ENCODE data around the gene TYW5. TPM values are rescaled to one million over a fixed set of nuclear protein-coding genes. Genes with fewer than 3 reads are reported as not detected.

Gene TYW5
- total and polyA plus RNA-seq, 2 of the 13 experiments (the other 11 are each of a cell fraction or from before 2014, with no cell fraction given), result 8.3 to 14.6 TPM

DNA sequence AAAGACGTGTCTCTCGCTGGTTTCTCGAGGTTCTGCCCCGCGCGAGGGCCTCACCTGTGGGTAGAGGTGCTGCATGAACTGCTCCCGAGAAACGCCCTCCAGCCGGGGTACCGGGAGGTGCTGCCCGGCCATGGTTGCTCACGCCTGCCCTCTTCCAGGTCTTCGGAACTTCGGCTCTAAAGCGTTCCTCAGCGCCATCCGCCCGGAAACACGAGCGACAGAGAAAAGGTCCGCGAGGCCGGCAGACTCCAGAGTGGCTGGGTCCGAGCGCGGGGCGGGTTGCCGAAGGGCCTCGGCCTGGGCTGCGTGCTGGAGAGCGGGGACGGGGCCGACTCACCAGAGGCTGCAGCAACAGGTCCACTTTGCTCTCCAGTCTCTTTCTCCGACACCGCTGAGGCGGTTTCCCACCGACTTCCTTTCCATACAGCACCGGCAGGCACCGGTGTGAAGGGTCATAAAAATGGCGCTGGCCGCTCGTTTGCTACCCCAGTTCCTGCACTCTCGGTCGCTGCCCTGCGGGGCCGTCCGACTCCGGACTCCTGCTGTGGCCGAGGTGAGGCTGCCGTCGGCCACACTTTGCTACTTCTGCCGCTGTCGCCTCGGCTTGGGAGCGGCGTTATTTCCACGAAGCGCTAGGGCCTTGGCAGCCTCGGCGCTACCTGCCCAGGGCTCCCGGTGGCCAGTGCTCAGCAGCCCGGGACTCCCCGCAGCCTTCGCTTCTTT is at the start of gene TYW5, which contains the start of gene MAIP1 (continued):
- TF ChIP-seq, protein P1, sequence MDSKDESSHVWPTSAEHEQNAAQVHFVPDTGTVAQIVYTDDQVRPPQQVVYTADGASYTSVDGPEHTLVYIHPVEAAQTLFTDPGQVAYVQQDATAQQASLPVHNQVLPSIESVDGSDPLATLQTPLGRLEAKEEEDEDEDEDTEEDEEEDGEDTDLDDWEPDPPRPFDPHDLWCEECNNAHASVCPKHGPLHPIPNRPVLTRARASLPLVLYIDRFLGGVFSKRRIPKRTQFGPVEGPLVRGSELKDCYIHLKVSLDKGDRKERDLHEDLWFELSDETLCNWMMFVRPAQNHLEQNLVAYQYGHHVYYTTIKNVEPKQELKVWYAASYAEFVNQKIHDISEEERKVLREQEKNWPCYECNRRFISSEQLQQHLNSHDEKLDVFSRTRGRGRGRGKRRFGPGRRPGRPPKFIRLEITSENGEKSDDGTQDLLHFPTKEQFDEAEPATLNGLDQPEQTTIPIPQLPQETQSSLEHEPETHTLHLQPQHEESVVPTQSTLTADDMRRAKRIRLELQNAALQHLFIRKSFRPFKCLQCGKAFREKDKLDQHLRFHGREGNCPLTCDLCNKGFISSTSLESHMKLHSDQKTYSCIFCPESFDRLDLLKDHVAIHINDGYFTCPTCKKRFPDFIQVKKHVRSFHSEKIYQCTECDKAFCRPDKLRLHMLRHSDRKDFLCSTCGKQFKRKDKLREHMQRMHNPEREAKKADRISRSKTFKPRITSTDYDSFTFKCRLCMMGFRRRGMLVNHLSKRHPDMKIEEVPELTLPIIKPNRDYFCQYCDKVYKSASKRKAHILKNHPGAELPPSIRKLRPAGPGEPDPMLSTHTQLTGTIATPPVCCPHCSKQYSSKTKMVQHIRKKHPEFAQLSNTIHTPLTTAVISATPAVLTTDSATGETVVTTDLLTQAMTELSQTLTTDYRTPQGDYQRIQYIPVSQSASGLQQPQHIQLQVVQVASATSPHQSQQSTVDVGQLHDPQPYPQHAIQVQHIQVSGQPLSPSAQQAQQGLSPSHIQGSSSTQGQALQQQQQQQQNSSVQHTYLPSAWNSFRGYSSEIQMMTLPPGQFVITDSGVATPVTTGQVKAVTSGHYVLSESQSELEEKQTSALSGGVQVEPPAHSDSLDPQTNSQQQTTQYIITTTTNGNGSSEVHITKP (CRISPR knock-in tag; IDR thresholded peaks at IDR 0.05; ENCODE audit: low read depth), result peak; percentile 85
- TF ChIP-seq ZNF549 (CRISPR knock-in tag; IDR thresholded peaks at IDR 0.05) (no peak), SCMH1 (CRISPR knock-in tag; IDR thresholded peaks at IDR 0.05; ENCODE audit: borderline replicate concordance) (no peak), GPN1 (CRISPR knock-in tag; IDR thresholded peaks at IDR 0.05; ENCODE audit: borderline replicate concordance) (peak; percentile 76; the same call in 1 of the 2 replicates), NPAS2 (CRISPR knock-in tag; IDR thresholded peaks at IDR 0.05; ENCODE audit: borderline replicate concordance) (no peak), ZNF333 (CRISPR knock-in tag; IDR thresholded peaks at IDR 0.05; ENCODE audit: borderline replicate concordance) (peak; percentile 97), SOX6 (IDR thresholded peaks at IDR 0.05) (no peak), SOX6 (CRISPR knock-in tag; IDR thresholded peaks at IDR 0.05) (peak; percentile 78), ZNF44 (CRISPR knock-in tag; IDR thresholded peaks at IDR 0.05) (peak; percentile 99), SAP130 (CRISPR knock-in tag; IDR thresholded peaks at IDR 0.05; ENCODE audit: low read depth) (peak; percentile 95), TMF1 (CRISPR knock-in tag; IDR thresholded peaks at IDR 0.05; ENCODE audit: low read depth) (no peak; the same call in 1 of the 2 replicates), ZNF564 (CRISPR knock-in tag; IDR thresholded peaks at IDR 0.05) (peak; percentile 88; the same call in 1 of the 2 replicates), ZNF17 (CRISPR knock-in tag; IDR thresholded peaks at IDR 0.05) (0 out of 2 replicates have a peak, but pooled peaks have one; percentile 73), ZNF546 (CRISPR knock-in tag; conservative IDR thresholded peaks at IDR 0.05) (peak; percentile 49; the same call in 1 of the 2 replicates), ZNF678 (CRISPR knock-in tag; IDR thresholded peaks at IDR 0.05) (peak; percentile 95), CREB1 (IDR thresholded peaks at IDR 0.05) (peak; percentile 65), CREB1 (CRISPR knock-in tag; IDR thresholded peaks at IDR 0.05) (peak; percentile 67), IRX3 (CRISPR knock-in tag; IDR thresholded peaks at IDR 0.05; ENCODE audit: borderline replicate concordance, low read depth) (no peak; the same call in none of the 2 replicates), ZNF556 (CRISPR knock-in tag; IDR thresholded peaks at IDR 0.05; ENCODE audit: borderline replicate concordance) (peak; percentile 98), ZNF737 (CRISPR knock-in tag; IDR thresholded peaks at IDR 0.05; ENCODE audit: borderline replicate concordance) (peak; percentile 81; the same call in 1 of the 2 replicates), KDM6A (CRISPR knock-in tag; IDR thresholded peaks at IDR 0.05; ENCODE audit: low read depth) (no peak), ZBTB1 (CRISPR knock-in tag; IDR thresholded peaks at IDR 0.05; ENCODE audit: borderline replicate concordance) (no peak), NAIF1 (CRISPR knock-in tag; IDR thresholded peaks at IDR 0.05; ENCODE audit: borderline replicate concordance) (peak; percentile 96), ZNF768 (CRISPR knock-in tag; IDR thresholded peaks at IDR 0.05) (peak; percentile 87; the same call in 1 of the 2 replicates), SMAD1 (CRISPR knock-in tag; IDR thresholded peaks at IDR 0.05; ENCODE audit: borderline replicate concordance, low read depth) (peak; percentile 95), SMC3 (IDR thresholded peaks at IDR 0.05; ENCODE audit: low read length) (no peak), ZNF232 (CRISPR knock-in tag; IDR thresholded peaks at IDR 0.05; ENCODE audit: borderline replicate concordance) (peak; percentile 85)
- TF ChIP-seq, protein P2, sequence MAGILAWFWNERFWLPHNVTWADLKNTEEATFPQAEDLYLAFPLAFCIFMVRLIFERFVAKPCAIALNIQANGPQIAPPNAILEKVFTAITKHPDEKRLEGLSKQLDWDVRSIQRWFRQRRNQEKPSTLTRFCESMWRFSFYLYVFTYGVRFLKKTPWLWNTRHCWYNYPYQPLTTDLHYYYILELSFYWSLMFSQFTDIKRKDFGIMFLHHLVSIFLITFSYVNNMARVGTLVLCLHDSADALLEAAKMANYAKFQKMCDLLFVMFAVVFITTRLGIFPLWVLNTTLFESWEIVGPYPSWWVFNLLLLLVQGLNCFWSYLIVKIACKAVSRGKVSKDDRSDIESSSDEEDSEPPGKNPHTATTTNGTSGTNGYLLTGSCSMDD (CRISPR knock-in tag; IDR thresholded peaks at IDR 0.05), result no peak
